GM19043 (cell line): ENCODE measurements around the gene OLFM2.
"Not testable (repeated sequence)": the region's sequence is repeated elsewhere in the genome, so short reads cannot be mapped to it uniquely, and the experiment has no call there.

Experiments used
- ATAC-seq: cut with Tn5 transposase; IDR thresholded peaks from one replicate; pipeline ENCODE4 v1.9.1; 2021; ENCODE audit warnings: low read depth; ENCODE audit not compliant: unreplicated experiment

OLFM2 gene

DNA sequence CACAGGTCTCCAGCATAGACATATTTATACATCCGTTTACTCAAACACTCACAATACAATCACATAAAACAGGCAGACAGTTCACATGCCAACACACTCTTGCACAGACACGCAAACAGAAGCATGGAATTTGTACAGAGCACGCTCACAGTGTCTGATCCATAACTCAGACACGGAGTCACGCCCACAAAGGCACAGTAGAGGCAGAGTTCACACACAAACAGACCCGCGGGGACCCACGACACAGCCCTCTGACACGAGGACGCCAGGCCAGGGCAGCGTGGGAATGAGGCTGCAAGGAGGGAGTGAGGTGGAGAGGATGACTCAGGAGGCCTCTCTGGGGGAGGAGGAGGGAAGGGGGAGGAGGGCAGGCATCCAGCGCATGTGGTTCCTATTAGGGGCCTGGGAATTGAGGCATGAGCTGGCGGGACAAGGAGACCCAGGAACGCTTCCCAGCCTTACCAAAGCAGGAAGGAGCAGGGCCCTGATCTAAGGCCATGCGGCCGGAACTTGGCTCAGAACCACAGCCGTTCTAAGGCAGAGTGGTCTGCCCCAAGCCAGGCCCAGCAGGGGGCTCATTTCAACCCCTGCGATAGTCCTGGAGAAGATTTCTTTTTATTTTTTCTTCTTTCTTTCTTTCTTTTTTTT is 9.1 kb upstream of the OLFM2 start:
- no peak for ATAC-seq

DNA sequence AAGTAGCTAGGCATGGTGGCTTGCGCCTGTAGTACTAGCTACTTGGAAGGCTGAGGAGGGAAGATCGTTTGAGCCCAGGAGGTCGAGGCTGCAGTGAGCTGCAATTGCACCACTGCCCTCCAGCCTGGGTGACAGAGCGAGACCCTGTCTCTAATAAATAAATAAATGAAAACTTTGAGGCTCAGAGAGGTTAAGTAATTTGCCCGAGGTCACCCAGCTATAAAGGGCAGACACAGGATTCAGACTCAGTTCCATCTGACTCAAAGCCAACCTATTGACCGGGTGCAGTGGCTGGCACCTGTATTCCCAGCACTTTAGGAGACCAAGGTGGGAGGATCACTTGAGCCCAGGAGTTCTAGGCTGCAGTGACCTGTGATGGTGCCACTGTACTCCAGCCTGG is 7.4 kb upstream of the OLFM2 start:
- no peak for ATAC-seq

DNA sequence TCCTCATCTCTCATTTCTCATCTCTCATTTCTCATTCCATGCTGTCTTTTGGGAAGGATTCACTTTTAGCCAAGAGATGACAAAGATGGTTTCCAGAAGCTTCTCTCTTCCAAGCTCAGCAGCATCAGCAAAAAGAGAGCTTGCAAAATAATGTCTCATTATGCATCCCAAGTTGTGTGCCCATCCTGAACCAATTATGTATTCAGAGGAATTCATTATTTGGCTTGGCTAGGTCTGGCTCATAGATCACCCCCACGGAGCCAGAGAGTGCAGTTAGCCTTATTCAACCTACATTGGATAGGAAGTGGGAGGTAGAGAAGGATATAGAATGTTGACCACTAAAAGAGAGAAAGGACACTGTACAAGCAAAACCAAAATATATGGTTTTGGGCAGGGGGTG is 5.4 kb upstream of the OLFM2 start:
- ATAC-seq, result no peak

DNA sequence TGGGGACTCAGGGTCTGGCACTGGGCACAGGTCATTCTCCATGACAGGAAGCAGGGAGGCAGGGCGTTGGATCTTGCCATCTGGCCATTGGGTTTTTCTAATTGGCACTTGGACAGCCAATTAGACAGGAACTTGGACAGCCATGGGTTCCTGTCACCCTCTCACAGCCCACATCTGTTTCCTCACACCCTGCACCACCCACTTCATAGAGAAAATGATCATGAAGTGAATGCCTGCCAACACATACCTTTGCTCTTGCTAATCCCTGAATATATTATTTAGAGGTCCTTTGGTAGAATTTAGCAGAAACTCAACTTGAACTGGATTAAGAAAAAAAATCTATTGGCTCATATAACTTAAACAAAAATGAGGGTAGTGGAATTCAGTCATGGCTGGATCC is 4.9 kb upstream of the OLFM2 start:
- no peak for ATAC-seq

DNA sequence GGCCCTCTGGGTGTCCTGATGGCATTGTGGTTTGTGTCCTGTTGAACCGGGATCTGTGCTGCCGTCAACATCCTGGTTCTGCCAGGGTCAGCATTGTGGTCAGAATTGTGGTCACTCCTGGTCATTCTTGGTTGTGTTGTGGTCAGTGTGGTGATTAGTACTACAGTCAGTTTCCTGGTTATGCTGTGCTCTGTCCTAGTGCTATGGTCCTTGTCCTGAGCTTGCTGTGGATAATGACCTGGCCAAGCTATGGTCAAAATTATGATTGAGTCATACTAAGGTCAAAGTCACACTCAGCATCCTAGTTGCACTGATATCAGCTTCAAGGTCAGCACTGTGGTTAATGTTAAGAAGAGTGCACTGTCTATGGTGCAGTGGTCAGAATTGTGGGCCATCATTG is 4.5 kb upstream of the OLFM2 start:
- ATAC-seq, result no peak

DNA sequence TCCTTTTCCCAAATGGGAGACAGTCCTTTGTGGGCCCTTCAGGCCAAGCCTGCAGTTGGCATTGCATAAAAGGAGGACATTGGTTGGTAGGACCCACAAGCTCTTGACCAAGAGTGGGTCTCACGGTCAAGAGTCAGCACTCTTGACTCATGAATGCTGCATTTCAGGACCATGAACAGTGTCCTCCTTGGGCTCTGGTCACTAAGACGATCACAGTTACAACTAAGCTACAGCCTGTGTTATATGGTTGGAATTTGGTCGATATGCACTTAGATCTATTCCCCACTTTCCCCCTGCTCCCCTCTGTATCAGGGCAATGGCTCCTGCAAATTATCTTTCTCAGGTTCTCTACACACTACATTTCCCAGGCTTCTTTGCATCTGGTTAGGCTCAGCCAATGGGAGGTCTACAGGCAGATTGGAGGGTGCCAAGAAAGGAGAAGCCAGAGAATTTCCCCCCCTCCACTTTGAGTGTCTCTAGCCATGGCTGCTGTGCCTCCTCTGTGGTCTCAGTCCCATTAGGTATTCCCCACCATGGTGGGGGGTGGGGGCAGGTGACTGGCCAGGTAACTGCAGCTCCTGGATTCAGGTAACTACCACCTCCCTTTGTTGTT is 3.1 kb upstream of the OLFM2 start:
- no peak for ATAC-seq

DNA sequence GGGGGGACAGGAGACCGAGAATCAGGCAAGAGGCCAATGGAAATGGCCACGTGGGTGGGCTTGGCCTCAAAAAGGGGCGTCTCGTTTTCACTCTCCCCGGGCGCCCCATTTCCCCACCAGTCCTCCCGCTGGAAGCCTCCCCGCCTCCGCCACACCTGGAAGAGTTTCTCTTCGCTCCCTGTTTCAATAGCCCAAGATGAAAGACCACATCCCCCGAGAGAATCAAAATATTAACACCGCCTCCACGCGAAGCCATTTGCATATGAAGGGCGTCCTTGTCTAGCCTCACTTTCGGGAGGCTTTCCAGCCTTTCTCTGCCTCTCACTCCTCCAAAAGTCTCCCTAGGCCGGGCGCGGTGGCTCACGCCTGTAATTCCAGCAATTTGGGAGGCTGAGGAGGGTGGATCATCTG is 691 bp upstream of the OLFM2 start:
- ATAC-seq, result no peak

DNA sequence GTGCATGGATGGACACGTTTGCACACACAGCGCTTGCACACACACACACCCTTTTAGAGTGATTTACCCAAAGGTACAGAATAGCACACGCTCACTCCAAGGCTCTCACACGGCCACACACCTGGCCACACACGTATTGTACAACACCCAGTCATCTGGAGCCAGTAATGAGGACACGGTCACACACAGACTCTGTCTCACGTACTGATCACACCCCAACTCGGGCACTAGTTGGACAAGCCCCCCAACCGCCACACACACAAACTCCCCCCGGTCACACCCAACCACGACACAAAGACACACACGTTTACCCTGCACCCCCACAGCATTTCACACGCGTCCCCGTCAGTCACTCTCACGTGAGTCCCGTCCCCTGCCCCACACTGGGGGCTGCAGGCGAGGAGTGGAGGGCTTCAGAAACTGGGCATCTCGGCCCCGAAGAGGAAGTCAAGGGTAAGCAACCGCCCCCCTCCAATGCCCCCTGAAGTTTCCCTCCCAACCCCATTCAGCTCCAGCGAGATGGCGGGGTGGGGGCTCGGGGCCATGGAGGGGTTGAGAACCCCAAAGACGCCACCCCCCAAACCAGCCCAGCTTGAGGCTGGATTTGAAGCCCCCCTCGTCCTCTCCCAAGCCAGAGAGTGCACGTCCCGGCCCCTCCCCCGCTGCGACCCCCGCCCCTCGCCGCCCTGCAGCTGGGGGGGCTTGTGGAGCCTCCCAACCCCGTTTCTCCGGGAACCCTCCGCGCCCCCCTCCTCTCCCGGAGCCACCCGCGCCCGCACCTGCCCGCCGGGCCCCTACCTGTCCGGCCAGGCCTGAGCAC is 599 bp downstream of the OLFM2 start:
- no peak for ATAC-seq

DNA sequence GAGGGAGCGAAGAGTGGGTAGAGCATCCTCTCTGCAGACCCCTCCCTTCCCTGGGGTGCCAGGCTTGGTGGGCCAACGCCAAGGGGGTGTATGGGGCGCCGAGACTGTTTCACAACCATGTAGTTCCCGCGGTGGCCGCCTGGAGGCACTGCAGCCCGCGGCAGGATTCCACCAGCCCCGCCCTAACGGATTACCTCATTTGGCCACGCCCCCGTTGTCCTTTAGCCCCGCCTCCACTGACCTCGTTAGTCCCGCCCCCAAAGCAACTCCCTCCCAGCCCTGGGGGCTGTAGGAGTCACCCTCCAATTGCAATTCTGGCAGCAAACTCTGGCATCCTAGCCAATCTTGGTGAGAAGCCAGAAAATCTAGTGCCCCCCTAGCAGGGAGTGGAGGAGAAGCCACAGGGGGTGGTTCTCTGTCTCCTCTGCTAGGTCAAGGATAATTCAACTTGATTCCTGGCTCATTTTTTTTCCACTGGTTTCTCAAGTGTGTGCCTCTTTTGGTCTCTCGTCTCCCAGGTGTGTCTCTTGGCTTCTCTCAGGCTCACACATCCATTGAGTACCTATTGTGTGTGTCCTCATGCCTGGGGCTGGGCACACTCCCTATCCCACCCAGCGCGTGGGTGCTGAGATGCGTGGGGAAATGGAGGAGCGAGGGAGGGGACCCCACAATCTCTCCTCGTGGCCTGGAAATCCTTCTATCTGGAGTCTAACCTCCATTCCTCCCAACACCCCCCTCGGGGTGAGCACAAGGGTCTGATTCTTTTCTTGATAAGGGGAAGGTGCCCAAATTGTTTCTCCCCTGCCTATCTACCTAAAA is 2.0 kb downstream of the OLFM2 start:
- no peak for ATAC-seq

DNA sequence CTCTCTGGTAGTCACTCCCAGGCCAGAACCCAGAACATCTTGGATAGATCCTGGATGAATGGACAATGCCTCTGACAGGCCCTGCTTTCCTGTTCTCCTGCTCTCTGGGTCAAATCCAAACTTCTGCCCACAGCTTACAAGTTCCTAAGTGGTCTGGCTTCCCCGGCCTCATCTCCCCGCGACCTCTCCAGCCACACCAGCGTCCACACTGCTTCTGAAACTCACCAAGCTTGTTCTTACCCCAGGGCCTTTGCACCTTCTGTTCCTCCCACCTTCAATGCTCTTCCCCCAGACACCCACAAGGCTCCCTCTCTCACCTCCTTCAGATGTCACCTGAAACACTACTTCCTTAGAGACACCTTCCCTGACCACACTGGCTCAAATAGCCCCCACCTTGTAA is 3.5 kb downstream of the OLFM2 start:
- no peak for ATAC-seq

DNA sequence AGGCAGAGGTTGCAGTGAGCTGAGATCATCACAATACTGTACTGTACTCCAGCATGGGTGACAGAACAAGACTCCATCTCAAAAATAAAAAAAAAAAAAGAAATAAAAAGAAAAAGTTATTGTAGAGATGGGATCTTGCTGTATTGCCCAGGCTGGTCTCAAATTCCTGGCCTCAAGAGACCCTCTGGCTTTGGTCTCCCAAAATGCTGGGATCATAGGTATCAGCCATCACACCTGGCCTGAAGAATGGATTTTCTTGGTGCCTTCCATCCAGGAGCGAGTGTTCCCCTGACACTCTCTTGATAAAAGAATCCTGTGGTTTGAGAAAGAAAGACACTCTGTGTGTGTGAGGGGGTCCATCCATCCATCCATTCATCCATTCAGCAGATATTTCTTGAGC is 4.7 kb downstream of the OLFM2 start:
- ATAC-seq, result no peak

DNA sequence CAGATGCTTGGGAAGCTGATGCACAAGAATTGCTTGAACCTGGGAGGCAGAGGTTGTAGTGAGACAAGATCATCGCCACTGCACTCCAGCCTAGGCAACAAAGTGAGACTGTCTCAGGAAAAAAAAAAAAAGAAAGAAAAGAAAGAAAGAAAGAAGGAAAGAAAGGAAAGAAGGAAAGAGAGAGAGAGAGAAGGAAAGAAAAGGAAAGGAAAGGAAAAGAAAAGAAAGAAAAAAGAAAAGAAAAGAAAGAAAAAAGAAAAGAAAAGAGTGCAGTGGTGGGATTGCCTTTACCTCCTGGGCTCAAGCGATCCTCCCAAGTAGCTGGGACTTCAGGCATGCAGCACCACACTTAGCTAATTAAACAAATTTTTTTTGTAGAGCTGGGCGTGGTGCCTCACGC is 12.9 kb downstream of the OLFM2 start:
- no peak for ATAC-seq

DNA sequence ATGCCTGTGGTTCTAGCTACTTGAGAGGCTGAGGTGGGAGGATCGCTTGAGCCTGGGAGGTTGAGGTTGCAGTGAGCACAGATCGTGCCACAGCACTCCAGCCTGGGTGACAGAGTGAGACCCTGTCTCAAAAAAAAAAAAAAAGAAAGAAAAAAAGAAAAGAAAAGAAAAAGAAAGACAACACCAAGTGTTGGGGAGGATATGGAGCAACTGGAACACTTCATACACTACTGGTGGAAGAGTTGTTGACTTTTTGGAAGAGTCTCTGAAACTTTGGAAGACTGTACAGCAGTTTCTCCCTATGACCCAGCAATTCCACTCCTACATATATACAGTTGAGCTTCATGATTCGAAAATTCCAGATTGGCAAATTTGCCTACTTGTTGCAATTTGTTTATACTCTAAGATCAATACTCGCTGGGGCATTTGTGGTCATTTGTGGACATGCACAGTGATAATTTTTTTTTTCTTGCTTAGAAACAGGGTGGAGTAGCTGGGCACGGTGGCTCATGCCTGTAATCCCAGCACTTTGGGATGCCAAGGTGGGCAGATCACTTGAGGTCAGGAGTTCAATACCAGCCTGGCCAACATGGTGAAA is 13.4 kb downstream of the OLFM2 start:
- not testable (repeated sequence) for ATAC-seq

DNA sequence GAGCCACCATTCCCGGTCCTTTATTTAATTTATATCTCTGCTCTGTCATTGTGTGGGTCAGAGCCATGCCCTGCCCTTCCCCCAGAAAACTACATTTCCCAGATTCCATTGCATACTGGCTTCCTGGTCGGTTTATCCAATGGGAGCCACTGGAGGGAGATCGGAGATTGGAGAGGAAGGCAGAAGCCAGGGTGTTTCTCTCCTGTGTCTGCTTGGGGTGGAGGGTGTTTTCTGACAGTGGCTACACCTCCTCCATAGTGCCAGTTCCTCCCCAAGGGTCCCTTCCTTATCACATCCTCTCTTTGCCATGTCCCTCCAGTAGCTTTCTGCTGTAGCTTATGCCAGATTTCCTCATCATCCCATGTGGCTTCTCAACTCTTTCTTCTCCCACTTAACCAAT is 19.0 kb downstream of the OLFM2 start:
- no peak for ATAC-seq

DNA sequence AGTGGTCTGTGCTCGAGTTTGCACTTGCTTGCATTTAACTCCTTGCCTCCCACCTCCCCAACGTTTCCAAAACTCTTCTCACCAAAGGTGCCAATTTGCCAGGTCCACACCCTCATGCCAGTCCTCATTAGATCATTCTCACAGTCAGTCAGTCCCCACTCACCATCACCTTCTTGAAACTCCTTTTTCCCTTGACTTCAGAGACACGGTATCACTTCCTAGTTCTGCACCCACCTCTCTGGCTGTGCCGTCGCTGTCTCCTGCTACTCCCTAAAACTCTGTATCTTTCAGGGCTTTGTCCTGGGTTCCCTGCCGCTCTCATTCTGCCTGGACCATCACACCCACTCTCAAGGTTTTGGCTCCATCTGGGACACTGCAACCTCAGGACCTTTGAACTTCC is 19.6 kb downstream of the OLFM2 start:
- ATAC-seq, result no peak

DNA sequence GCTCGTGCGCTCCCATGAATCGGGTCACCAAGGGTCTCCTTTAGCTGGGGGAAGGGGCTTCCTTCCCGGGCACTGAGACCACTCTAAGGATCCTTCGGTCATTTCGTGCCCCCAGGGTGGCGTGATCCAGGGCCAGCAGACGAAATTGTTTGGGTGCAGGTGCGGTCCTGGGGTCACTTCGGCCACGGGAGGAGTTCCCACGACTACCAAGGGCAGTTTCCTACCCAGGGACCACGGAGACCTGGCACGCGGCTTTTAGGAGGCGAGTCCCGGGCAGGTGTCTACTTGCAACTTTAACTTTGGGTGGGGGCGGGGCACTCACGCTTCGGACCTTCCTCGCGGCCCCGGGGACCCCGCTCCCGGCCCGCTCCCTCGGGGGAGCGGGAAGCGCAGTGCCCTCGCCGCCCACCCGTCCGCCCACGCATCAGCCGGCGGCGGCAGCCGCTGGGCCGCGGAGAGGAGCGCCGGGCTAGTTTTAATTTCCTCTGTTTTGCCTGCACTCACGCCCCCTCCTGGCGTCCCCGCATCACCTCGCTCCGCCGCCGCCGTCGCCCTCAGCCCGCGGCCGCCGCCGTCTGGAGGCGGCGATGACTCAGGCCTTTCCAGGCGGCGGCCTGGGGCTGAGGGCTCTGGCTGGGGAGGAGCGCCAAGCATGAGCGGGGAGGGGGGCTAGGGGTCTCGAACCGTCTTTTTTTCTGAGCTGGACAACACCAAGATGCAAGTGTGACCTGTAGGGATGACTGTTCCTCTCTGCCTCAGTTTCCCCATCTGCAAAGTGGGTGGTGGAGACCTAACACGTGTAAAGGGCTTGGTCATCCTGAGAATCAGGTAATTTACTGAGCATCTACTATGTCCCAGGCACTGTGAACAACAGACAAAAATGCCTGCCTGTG is 21.8 kb downstream of the OLFM2 start:
- ATAC-seq, result no peak

DNA sequence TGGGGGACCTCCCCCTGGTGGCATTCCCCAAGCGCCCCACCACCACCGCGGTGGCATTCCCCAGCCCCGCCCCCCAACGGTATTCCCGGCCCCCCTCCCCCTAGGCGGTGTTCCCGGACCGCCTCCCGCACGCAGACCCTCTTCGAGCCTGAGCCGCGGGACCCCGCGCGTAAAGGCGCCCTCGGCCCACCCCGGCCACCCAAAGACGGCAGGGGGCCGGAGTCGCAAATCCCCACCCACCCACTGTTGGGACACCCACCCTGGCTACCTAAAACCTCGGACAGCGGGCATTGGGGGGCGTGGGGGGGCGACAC is 22.4 kb downstream of the OLFM2 start:
- no peak for ATAC-seq

DNA sequence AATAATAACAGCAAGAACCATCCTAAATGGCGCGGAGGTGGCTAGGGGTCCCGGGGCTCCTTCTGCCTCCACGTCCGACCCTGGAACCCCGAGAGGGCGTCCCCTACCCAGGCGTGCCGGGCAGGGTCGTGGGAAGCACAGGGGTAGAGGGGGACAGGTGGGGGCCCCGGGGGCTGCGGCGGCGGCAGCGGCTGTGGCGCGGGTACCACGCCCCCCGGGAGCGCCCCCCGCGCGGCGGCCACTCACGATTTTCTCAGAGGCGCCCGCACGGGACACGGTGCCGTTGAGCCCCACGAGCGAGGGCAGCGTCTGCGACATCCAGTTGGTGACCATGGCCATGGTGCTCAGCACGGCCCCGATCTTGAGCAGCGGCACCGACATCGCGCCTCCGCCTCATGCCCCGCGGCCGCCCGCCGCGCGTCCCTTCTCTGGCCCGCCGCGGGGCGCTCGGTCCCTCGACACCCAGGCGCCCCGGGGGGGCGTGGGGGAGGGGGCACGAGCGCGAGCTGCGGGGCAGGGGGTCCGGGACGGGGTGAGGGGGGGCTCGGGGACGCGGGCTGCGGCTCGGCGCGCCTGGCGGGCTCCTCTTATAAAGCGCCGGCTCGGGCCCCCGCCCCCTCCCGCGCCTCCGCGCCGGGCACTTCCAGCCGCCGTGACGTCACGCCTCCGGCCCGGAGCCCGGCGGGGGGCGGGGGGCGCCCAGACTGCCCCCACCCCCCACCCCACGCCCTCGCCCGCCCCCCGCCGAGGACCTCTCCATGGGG is 22.9 kb downstream of the OLFM2 start:
- no peak for ATAC-seq

DNA sequence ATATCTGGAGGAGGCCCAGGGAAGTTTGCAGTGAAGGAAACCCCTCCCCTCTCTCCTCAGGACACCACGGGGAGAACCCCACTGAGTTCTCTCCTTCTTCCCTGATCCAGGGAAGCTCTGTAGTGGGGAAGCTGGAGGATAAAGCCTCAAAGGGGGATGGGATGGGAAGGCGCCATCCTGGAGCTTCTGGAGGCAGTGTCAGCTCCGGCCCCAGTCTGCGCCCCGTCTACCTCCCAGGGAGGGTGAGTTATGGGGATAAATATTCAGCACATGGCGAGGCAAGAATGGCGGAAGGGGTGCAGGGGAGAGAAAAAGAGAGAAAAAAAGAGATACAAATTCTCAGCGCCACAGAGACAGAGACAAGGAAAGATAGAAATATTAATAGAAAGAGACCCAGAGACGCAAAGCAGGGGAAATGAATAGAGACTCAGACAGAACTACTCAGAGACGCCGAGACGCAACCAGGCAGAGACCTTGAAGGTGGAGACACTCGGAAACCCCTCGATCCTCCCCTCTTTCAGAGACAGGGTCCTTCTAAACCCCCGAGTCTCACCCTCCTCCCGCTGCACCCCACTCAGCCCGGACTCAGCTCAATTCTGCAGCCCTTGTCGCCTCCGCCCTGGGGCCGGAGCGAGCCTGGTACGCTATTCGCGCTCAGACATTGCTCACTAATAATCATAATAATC is 23.6 kb downstream of the OLFM2 start:
- no peak for ATAC-seq
